D341Med (cell line): ENCODE results near the gene SIGLEC9.

Source experiments
- DNase-seq: peaks from one replicate; pipeline ENCODE4 v3.0.0; 2012; ENCODE audit warnings: low spot score

The SIGLEC9 gene

DNA sequence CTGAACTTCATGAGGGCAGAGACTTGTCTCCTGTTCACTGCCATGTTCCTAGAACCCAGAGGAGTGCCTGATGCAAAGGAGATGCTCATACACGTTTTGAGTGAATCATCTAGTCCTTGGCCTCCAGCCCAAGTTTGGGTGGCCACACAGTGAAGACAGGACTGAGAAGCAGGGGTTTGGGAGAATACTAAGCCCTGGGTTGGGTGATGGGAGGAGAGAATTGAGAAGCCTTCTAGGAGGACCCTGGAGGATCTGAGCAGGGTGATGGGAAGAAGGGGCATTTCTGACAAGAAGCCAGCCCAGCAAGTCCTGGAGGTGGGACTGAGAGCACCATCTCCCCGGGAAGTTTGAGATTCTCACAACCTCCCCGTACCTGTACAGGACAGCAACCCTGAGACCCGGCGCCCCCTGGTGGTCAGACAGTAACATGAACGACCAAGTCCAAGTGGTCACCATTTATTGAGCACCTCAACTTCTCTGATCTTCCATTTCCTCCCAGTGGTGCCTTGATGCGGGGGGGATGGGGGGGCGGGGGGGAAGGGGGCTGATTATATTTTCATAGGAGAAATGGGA lies 27.5 kb upstream of the SIGLEC9 start:
- DNase-seq: peak; percentile 72

DNA sequence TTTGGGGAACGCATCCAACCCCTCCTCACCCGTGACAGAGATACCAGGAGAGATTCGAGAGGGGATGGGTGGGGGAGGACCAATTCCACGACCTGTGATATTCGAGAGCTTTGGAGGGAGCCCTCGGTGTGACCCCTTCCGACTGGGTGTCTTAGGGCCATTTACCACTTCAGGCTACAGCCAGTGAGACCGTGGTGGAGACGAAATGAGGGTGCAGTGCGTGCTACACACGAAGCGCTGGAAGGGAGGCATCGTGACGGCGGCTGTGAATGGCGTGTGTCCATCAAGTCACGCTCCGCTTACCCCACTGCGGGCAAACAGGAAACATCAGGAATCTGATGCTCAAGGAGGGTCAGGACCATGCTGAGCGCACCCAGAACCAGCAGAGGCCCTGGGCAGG lies 26.9 kb upstream of the SIGLEC9 start:
- DNase-seq: no peak

DNA sequence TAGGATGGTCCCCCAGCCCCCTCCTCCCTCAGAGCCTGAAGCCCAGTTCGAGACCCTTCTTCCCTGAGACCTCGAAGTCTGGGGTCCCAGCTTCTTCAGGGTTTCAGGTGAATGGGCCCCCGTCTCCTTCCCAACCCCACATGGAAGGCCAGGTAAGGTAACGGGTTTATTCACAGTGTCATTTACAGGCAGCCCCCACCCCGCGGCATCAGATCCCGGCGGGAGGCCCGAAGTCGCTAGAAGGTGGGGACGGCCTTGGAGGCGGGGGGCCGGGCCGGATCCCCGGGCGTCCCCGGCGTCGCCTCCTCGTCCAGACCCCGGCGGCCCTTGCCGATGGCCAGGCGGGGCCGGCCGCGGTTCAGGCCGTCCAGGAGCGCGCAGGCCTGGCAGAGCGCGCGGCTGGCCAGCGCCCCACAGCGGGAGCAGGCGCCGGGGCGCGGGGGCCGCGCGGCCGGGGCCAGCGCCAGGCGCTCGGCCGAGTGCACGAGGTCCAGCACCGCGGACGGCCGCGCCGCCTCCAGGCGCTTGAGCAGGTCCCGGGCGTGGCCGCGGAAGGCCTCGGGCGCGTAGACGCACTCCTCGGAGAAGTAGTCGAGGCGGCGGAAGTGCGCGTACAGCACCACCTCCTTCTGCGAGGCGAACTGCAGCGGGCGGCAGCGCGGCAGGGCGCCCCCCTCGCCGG lies 26.2 kb upstream of the SIGLEC9 start:
- DNase-seq: no peak

- DNase-seq: no peak
Measured at GRCh38 chr19:51099047-51099382, 25.7 kb upstream of the SIGLEC9 start.

DNA sequence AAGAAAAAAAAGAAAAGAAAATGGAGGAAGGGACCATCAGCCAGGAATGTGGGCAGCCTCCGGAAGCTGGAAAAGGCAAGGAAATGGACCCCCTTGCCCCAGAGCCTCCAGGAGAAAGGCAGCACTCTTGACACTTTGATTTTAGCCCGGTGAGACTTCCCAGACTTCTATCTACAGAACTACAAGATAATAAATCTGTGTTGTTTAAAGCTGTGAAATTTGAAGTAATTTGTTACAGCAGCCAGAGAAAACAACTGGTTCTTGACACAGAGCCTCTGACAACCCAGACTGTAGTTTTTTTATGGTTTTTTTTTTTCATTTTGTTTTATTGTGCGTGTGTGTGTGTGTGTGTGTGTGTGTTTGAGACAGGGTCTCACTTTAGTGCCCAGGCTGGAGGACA lies 24.1 kb upstream of the SIGLEC9 start:
- DNase-seq: no peak

DNA sequence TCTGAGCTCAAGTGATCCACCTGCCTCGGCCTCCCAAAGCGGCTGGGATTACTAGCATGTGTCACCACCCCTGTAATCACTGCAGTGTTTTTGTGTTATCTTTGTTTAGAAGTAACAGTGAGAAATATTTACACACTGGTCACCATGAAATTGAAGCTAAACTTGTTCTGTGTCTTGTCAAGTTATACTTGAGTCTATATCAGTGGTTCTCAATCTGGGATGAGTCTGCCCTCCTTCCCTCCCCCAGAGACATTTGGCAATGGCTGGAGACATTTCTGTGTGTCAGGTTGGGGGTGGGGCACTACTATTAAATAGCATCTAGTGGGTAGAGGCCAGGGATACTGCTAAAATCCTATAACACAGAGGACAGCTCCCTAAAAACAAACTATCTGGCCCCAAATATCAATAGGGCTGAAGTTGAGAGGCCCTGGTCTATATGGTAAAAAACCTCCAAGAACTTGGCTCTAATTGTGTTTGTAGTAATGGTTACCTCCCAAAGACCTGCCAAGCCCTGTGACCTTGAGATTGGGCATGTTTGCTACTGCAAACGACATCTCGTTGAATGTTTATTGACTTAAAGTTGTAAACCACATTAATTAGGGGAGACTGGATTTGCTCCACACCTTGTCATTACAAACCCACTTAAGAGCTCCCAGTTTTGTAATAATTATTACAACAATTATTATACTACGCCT lies 23.4 kb upstream of the SIGLEC9 start:
- no peak for DNase-seq

DNA sequence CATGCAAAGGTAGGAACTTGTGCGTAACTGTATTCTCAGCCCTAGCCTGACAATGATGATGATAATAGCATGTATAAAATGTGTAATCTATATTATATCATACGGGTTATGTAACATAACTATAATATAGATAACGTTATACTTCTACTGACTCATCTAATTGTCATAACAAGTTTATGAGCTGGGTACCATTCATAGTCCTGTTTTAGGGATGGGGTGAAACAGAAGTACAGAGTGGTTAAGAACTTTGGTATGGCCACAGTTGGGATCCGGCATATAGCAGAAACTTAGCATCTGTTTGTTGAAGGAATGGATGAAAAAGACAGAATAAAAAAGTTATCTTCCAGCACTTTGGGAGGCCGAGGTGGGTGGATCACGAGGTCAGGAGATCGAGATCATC lies 21.7 kb upstream of the SIGLEC9 start:
- no peak for DNase-seq

GRCh38 chr19:51103926-51104341 lies 20.8 kb upstream of the SIGLEC9 start:
- no peak for DNase-seq

DNA sequence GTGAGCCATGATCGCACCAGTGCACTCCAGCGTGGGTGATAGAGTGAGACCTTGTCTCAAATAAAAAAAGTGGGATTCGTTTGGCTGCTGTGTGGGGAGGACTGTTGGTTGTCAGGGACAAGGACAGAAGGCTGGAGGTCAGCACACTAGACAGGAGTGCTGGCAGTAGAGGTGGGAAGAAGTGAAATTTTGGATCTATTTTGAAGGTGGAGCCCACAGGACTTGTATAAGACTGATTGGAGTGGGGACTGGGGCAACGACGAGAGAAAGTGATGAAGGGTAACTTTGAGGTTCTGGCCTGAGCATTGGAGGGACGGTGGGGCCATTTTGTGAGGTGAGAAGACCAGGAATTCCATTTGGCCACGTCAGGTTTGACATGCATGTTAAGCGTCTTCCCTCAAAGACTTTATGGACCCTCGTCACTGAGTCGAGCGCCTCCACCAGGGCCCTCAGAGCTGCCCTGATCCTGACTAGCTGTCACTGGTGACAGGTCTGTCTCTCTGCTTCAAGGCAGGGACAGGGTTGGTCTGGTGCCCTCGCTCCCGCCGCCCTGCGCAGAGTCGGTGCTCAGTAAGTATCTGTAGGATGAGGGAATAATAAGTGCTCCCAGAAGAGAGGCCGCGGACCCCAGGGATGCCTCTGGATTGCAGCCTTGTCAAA lies 17.2 kb upstream of the SIGLEC9 start:
- no peak for DNase-seq

DNA sequence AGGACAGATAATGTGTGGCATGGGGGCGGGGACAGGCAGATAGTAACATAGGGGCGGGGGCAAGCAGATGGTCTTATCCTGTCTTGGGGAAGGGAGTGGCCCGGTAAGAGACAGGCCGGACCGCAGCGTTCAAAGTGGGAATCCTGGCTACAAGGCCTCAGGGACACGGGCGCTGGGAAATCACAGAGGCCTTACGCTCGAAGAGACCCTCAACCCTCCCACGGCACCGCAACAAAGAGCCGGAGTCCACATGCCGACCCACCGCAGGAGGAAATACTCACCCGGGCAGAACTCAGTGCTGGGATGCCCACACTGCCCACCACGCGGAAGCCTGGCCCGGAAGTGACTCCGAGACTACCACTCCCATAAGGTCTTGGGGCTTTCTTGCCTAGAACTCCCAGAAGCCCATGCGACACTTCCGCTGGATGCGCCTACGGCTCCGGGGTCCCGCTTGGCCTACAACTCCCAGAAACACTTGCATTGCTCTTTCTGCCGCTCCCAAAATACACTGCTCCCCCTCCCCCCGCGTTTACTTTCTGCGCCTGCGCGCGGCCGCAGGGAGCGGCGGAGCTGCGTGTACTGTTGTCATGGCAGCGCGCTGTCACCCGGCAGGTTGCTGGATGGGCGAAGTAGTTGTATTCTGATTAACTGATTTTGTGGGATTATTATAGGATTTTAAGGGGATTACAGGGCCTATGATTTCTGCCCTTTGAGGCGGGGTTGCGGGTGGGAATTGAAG lies 16.5 kb upstream of the SIGLEC9 start, which contains the start of gene CTU1:
CTU1 (minus strand) TSS at position 344 of the 739 bp plus-strand sequence. CDS start 3,840 bp downstream, outside the sequence.
- peak; percentile 96 for DNase-seq

DNA sequence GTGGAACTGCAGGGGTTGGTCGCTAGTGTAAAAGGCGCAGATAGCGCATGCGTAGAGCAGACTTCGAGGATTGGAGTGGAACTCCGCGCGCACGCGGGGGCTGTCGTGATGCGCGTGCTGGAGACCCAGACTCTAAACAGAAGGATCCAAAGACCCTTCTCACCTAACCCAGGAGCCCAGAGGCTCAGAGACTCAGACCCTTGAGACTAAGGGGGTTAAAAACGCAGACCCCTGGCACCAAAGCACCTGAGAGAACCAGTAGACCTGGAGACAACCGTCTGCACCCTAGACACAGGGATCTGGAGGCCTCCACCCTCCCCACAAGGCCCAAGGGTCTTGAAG lies 15.9 kb upstream of the SIGLEC9 start:
- DNase-seq: no peak

GRCh38 chr19:51110666-51110971 lies 14.1 kb upstream of the SIGLEC9 start:
- DNase-seq: no peak

- no peak for DNase-seq
Measured at GRCh38 chr19:51111606-51112005, 13.1 kb upstream of the SIGLEC9 start.

DNA sequence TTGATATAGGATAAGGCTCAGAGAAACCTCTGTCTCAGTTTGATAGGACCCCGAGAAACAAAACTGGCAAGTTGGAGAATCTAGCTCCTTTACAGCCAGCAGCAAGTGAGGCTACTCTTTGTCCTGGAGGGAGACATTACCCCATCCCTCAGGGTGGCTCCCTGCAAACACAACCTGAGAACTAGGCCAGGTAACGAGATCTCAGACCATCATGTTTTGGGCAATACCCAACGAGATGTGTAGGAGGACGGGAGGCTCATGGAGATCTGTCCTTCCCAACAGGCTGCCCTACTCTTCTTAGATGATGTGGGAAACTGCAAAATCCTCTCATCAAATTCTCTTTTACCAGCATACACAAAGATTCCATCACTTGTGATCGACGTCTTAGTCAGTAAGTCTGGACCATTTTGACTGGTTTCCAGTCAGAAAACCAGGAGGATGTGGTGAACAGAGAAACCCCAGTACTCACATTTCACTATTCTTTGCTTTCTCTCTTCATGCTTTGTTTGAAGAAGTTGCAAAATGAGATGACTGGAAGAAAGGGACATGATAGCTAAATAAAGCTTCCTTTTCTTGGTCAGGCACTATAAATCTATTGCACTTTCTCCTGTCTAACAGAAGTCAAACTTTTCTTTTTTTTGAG lies 10.5 kb upstream of the SIGLEC9 start:
- DNase-seq: no peak

- DNase-seq: no peak
Measured at GRCh38 chr19:51116736-51117286, 7.9 kb upstream of the SIGLEC9 start.

DNA sequence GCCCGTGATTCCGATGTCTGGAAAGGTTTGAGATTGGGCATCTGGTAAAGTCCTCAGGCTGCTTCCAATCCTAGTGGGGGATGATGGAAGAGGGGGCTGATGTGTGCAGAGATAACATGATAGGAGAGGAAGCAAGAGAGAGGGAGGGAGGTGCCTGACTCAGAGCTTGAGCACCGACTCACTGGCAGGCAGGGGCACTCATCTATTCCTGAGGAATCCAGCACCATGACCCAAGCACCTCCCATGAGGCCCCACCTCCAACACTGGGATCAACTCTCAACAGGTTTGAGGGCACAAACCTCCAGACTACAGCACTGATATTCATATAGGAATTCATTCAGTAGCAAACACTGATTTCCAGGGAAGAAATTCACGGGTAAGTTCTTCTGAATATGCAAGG lies 5.6 kb upstream of the SIGLEC9 start:
- no peak for DNase-seq

DNA sequence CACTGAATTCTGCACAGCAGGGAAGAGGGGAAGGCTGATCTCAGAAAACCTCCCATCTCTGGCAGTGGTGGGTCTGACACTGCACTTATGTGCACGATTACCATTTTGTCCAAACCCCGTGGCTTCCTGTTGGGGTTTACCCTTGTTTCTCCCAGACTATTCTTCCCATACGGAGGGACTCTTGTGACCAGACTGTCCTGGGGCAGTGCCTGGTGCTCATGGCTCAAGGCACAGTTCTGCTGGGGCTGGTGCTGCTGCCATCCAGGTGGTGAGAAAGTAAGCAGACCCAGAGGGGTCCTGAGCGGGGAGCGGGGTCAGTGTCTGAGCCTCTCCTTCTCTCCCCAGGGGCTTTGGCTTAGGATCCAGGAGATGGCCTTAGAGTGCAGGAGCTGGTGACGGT lies 5.1 kb upstream of the SIGLEC9 start:
- DNase-seq: no peak

GRCh38 chr19:51120160-51120559 lies 4.5 kb upstream of the SIGLEC9 start:
- DNase-seq: no peak

DNA sequence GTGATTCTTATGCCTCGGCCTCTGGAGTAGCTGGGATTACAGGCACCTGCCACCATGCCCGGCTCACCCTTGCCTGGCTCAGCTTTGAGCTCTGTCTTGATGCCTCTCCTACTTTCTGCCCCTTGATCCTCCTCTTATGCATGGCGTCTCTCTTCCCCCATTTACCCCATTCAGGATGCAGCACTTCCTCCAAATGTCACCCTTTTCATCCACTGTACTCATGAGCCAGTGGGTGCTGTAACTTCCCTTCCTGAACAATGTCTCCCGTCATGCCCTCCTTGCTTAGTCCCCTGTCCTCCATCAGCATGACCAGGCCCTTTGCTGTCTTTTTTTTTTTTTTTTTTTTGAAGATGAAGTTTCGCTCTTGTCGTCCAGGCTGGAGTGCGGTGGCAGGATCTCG lies 3.4 kb upstream of the SIGLEC9 start:
- DNase-seq: no peak

GRCh38 chr19:51122112-51122981 lies 2.4 kb upstream of the SIGLEC9 start:
- no peak for DNase-seq

DNA sequence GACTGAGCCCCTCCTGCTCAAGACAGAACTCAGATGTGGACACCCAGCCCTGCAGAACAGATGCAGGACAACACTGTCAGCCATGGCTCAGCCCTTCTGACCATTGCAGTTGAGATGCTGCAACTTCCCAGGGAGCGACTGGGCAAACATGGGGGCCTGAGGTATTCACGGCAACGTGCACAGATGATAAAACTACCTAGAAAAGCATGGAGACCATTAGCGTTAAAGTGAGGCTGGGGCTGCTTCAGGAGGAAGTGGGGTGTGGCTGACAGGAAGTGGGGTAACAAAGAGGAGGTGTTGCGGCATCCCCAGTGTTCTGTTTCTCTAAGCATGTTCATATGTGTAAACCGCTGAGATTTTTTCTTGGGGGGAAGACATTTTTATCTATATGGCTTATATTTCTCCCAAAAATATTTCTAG lies 1.3 kb upstream of the SIGLEC9 start:
- DNase-seq: no peak
